Activated naive CD4-positive, alpha-beta T cell treated with anti-CD3 and anti-CD28 coated beads, Interleukin-2, amount 50 U/mL, for 24 hours (primary cell): ENCODE measurements around the gene CCDC110.

Source experiments
- H3K27ac Mint-ChIP-seq: one replicate; pipeline ENCODE4 v1.8.0; 2021; ENCODE audit warnings: mild to moderate bottlenecking, mixed read lengths
- H3K27me3 Mint-ChIP-seq: one replicate; pipeline ENCODE4 v1.8.0; 2021; ENCODE audit warnings: mixed read lengths
- H3K36me3 Mint-ChIP-seq: one replicate; pipeline ENCODE4 v1.8.0; 2021; ENCODE audit warnings: mixed read lengths
- H3K4me1 Mint-ChIP-seq: one replicate; pipeline ENCODE4 v1.8.0; 2021; ENCODE audit warnings: mixed read lengths
- H3K4me3 Mint-ChIP-seq: one replicate; pipeline ENCODE4 v1.8.0; 2021; ENCODE audit warnings: mild to moderate bottlenecking, mixed read lengths
- H3K9me3 Mint-ChIP-seq: one replicate; pipeline ENCODE4 v1.8.0; 2021; ENCODE audit warnings: mixed read lengths

The CCDC110 gene

DNA sequence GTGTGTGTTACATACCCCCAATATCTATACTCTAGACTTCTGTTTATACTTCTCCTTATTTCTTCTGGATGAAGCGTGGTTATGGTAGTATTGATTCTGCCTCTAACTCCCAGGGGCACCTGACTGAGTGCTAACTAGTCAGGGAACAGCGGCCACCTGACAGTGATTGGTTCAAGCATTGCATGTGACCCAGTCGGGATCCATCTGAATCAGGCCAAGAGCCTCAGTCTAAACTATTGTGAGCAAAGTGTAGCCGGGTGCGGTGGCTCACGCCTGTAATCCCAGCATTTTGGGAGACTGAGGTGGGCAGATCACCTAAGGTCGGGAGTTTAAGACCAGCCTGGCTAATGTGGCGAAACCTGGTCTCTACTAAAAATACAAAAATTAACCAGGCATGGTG is 10.0 kb downstream of the CCDC110 start:
- no peaks in the 10 kb centered on the region for H3K4me1 Mint-ChIP-seq
- H3K9me3 Mint-ChIP-seq = no peaks in the 10 kb centered on the region
- no peak overlapping the region for H3K27ac Mint-ChIP-seq
- no peaks in the 10 kb centered on the region for H3K36me3 Mint-ChIP-seq
- peaks cover 2% of the 10 kb centered on the region for H3K27me3 Mint-ChIP-seq
- no peak overlapping the region for H3K4me3 Mint-ChIP-seq

DNA sequence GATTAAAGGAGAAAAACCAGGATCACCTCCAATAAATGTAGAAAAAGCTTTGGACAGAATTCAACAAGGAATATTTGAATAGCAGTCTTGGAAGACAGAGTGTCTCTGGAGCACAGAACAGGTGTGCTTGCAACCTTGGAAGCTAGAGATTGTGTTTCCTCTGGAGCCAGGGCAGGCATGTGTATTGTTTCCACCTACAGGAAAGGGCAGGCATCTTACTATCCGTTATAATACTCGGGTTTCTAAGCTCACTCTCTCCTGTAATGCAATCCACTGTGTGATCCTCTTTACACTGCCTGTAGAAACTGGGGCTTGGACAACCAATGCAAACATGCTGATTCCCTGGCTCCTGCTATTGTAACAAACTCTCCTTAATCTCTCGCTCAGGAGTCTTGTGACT is 14.4 kb downstream of the CCDC110 start:
- Mint-ChIP-seq H3K4me3 (no peak overlapping the region), H3K36me3 (no peaks in the 10 kb centered on the region), H3K27me3 (peaks cover 2% of the 10 kb centered on the region), H3K27ac (no peak overlapping the region), H3K4me1 (no peaks in the 10 kb centered on the region), H3K9me3 (no peaks in the 10 kb centered on the region)

DNA sequence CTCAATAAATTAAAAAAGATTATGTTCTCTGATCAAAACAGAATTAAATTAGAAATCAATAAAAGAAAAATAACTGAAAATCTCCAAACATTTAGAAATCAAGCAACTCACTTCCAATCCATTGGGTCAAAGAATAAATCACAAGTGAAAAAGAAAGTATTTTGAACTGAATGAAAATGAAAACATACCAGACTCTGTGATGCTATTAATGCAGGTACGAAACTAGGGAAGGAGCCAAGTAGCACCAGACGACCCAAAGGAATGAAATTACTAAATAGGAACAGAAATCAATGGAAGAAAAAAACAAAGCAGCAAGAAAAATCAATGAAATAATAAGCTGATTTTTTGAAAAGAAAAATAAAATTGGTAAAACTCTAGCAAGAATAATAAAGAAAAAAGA is 15.4 kb downstream of the CCDC110 start:
- no peak overlapping the region for H3K4me3 Mint-ChIP-seq
- H3K4me1 Mint-ChIP-seq = no peaks in the 10 kb centered on the region
- no peaks in the 10 kb centered on the region for H3K9me3 Mint-ChIP-seq
- no peaks in the 10 kb centered on the region for H3K36me3 Mint-ChIP-seq
- peaks cover 2% of the 10 kb centered on the region for H3K27me3 Mint-ChIP-seq
- H3K27ac Mint-ChIP-seq = no peak overlapping the region

DNA sequence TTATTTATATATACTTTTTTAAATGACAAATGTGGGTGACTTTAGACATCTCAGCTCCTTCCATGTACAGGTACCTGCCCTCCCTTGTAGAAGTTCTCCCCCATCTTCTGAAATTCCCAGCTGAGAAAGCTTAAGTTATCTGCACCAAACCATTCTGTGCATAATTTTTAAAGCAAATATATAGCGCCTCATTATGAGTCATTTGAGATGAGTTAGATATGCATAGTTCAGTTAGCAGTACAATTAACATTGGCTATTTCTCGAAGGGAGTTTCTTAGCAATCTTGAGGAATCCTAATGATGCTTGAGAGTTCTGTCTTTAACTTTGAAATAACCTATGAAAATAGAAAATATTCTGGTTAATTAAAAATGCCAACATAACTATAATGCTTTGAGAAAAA is 26.3 kb downstream of the CCDC110 start:
- Mint-ChIP-seq H3K27me3 (peaks cover 4% of the 10 kb centered on the region), H3K36me3 (no peaks in the 10 kb centered on the region), H3K27ac (no peak overlapping the region), H3K4me1 (no peaks in the 10 kb centered on the region), H3K4me3 (no peak overlapping the region), H3K9me3 (no peaks in the 10 kb centered on the region)

DNA sequence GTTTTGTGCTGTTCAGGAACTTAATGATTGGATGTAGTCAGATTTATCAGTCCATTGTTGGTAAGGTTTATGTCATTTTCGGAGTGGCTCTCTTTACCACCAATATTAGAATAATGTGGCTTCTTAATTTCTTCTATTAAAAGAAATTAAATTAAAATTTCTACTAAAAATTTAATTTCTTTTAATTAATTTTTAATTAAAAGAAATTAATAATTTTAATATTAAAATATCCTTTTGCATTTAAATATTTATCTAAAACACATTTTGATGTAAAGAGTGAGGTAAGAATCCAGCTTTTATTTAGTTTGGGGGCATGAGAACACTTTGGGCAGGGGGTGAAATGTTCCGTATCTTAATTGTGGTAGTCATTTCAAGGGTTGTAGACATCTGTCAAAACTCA is 30.1 kb downstream of the CCDC110 start:
- Mint-ChIP-seq H3K27me3 (peaks cover 2% of the 10 kb centered on the region), H3K4me1 (no peaks in the 10 kb centered on the region), H3K27ac (no peak overlapping the region), H3K36me3 (no peaks in the 10 kb centered on the region), H3K4me3 (no peak overlapping the region), H3K9me3 (no peaks in the 10 kb centered on the region)

DNA sequence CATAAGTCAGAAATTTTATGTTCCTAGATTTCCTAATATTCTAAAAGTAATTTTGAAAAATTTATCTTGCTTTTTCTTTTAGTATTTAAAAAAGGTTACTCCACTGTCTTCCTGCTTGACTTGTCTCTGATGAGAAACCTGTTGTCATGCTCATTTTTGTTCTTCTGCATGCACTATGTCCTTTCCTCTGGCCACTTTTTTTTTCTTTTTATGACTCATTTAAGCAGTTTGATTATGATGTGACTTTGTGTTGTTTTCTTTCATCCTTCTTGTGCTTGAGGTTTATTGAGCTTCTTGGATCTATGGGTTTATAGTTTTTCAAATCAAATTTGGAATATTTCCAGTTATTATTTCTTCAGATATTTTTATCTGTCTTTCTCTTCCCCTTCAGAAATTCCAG is 33.7 kb downstream of the CCDC110 start:
- Mint-ChIP-seq H3K9me3 (no peaks in the 10 kb centered on the region), H3K36me3 (no peaks in the 10 kb centered on the region), H3K27me3 (peaks cover 1% of the 10 kb centered on the region), H3K27ac (no peak overlapping the region), H3K4me3 (no peak overlapping the region), H3K4me1 (no peaks in the 10 kb centered on the region)

DNA sequence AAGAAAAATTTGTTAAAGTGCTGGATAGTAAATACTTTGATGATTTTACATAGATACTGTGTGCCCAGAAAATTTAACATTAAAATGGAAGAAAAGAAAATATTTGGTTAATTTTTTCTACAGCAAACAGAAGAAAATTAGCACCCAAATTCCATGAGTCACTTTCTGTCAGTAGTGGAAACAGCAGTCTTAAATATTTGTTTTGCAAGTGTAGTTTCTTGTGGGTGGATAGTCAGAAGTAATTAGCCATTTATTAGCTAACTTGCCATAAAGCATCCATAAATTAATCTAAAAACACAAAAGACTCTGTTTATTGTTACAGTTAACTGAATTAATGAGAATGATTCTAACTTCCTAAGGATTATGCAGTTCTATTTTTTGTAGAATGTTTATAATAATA is 36.1 kb downstream of the CCDC110 start:
- Mint-ChIP-seq H3K9me3 (no peaks in the 10 kb centered on the region), H3K27me3 (peaks cover 3% of the 10 kb centered on the region), H3K27ac (no peak overlapping the region), H3K4me3 (no peak overlapping the region), H3K36me3 (no peaks in the 10 kb centered on the region), H3K4me1 (no peaks in the 10 kb centered on the region)

DNA sequence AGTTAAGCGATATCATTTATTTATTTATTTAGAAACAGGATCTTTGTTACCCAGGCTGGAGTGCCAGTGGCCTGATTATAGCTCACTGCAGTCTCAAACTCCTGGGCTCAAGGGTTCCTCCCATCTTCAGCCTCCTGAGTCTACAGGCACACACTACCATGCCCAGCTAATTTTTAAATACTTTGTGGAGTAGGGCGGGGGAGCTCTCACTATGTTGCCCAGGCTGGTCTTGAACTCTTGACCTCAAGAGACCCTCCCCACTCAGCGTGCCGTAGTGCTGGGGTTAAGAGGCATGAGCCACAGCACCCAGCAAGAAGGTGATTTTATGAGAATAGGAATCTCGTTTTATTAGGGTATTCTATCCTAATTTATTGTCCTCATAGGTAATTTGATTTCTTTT is 41.9 kb downstream of the CCDC110 start:
- Mint-ChIP-seq H3K4me3 (no peak overlapping the region), H3K36me3 (no peaks in the 10 kb centered on the region), H3K4me1 (peaks cover 12% of the 10 kb centered on the region), H3K27ac (no peak overlapping the region), H3K9me3 (no peaks in the 10 kb centered on the region), H3K27me3 (peaks cover 1% of the 10 kb centered on the region)

DNA sequence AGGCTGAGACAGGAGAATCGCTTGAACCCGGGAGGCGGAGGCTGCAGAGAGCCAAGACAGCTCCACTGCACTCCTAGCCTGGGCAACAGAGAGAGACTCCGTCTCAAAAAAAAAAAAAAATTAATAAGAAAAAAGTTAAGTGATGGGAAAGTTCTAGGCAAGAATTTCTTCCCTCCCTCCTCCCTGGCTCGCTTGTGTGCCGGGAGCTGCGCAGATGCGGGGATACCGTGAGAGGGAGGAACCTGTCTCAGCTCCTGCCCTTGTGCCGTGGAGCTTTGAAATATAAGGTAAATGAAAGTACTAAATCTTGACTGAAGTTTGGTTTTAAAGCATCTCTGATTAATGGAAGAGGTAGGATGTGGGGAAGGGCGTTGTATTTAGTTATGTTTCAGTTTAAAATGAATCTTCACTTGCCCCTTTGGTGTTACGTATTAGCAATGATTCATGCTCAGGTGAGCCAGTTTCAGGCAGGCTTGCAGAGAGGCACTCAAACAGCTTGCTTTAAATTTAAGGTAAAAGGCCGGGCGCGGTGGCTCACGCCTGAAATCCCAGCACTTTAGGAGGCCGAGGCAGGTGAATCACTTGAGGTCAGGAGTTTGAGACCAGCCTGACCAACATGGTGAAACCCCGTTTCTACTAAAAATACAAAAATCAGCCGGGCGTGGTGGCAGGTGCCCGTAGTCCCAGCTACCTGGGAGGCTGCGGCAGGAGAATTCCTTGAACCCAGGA is 44.4 kb downstream of the CCDC110 start:
- no peaks in the 10 kb centered on the region for H3K9me3 Mint-ChIP-seq

DNA sequence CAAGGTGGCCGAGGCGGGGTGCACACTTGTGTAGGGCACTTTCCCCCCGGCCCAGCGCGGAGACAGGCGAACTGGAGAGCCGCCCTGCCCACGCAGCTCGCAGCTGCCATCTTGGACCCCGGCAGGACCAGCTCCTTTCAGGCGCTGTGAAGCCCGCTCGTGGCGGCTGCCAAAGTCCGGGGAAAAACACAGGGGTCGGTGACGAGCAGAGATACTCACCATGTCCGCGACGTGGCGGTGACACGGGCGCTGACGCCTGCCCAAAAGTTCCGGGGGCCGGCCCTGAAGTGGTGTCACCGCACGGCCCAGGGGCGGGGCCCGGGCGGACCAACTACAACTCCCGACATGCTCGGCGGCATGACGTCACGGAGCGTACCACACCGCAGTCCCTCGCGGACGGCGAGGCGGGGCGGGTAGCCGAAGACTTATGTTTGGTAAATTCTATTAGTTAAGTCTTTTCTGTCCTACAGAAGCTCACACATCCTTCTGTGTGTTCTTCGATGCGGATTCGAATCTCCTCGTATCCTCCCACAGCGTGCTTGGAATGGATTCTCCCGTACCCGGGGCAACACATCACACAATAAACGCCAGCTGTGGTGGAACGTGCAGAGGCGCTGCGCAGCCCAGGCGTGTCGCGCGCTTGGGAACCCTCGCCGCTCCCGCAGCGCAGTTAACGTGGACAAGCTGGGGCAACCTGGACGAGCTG is 45.7 kb downstream of the CCDC110 start, which contains the start of gene UFSP2:
TSS of gene UFSP2 (minus strand) at position 318 of the 706 bp plus-strand sequence. CDS start at position 222, 96 bp downstream.
- Mint-ChIP-seq H3K4me1 (peaks cover 41% of the 10 kb centered on the region), H3K27me3 (no peaks in the 10 kb centered on the region), H3K27ac (peak within 1 kb of the TSS; percentile 99), H3K9me3 (no peaks in the 10 kb centered on the region), H3K4me3 (peak within 1 kb of the TSS; percentile 89), H3K36me3 (peaks cover 6% of the 10 kb centered on the region)

More for the DNA sequence above, 44.4 kb downstream of the CCDC110 start:
- Mint-ChIP-seq H3K36me3 (peaks cover 2% of the 10 kb centered on the region), H3K27ac (peak overlapping the region; percentile 46), H3K4me3 (no peak overlapping the region), H3K4me1 (peaks cover 30% of the 10 kb centered on the region), H3K27me3 (peaks cover 1% of the 10 kb centered on the region)

DNA sequence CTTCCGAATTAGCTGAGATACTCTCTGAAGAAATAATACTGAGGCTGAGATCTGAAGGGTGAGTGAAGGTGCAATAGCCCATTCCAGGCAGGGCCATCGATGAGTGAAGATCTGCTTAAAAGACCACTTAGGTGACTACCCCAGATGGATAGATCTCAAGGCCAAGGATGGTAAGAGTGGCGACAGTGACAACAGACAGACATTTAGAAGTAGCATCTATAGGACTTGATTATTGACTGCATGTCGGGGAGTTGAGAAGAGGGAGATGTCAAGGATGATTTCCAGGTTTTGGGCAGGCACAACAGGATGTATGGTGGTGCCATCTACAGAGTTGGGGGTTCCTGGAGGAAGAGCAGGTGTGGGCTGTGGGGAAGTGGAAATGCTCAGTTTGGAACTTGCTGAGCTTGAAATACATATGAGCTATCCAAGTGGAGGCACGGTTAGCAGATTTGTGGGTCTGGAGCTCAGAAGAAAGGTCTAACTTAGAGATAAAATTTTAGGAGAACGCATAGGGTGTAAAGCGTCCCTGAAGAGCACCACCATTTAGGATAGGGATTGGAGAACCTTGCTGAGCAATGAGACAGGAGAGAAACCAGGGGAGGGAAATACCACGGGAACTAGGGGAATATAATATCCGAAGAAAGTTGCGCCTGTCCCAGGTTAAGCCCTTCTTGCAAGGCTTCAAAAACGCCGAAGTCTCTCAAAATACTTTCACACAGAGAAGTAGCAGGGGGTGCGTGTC is 46.5 kb downstream of the CCDC110 start:
- Mint-ChIP-seq H3K27ac (peak overlapping the region; percentile 99), H3K27me3 (no peaks in the 10 kb centered on the region), H3K4me1 (peaks cover 41% of the 10 kb centered on the region), H3K4me3 (peak overlapping the region; percentile 89), H3K9me3 (no peaks in the 10 kb centered on the region), H3K36me3 (peaks cover 6% of the 10 kb centered on the region)

DNA sequence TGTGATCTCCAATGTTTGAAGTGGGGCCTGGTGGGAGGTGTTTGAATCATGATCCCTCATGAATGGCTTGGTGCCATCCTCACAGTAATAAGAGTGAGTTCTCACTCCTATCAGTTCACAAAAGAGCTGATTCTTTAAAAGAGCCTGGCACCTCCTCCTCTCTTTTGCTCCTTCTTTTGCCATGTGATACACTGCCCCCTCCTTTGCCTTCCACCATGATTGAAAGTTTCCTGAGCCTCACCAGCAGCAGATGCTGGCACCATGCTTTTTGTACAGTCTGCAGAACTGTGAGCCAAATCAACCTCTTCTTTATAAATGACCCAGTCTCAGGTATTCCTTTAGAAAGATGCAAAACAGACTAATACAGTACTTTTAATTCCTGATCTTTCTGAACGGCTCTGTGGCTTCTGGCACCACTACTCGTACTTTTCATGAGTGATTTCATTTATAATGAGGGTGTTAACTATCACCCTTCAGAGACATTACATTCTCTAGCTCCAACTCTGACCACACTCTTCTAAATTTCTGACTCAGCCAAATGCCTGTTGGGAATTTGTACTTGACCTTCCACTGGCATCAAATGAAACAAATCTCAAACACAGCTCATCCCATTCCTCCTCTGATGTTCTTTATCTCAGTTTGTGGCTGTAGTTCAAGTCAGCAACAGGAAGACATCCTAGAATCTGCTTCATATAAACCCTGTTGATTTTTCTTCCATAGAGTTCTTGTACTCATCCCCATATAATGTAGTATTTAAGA is 50.0 kb downstream of the CCDC110 start:
- H3K27me3 Mint-ChIP-seq = no peaks in the 10 kb centered on the region
- H3K9me3 Mint-ChIP-seq = no peaks in the 10 kb centered on the region
- peaks cover 41% of the 10 kb centered on the region for H3K4me1 Mint-ChIP-seq
- H3K4me3 Mint-ChIP-seq = no peak overlapping the region
- H3K36me3 Mint-ChIP-seq = peaks cover 12% of the 10 kb centered on the region
- no peak overlapping the region for H3K27ac Mint-ChIP-seq

DNA sequence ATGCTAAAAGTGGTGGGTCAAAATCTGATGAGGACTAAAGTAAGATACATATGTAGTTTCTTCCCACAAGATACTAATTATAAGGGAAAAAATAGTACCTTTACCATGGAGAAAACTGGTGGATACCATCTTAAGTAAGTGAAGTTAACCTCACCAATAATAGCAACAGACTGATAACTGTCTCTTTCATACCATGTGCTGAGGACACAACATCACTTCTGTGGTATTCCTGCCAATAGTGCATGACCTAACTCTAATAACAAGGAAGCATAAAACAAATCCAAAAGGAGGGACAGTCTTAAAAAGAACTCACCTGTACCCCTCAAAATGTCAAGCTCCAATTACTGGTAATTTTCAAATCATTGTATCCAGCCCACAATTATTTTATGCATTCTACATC is 54.6 kb downstream of the CCDC110 start:
- H3K27ac Mint-ChIP-seq = no peak overlapping the region
- no peaks in the 10 kb centered on the region for H3K27me3 Mint-ChIP-seq
- peaks cover 12% of the 10 kb centered on the region for H3K36me3 Mint-ChIP-seq
- H3K9me3 Mint-ChIP-seq = no peaks in the 10 kb centered on the region
- peaks cover 9% of the 10 kb centered on the region for H3K4me1 Mint-ChIP-seq
- H3K4me3 Mint-ChIP-seq = no peak overlapping the region

DNA sequence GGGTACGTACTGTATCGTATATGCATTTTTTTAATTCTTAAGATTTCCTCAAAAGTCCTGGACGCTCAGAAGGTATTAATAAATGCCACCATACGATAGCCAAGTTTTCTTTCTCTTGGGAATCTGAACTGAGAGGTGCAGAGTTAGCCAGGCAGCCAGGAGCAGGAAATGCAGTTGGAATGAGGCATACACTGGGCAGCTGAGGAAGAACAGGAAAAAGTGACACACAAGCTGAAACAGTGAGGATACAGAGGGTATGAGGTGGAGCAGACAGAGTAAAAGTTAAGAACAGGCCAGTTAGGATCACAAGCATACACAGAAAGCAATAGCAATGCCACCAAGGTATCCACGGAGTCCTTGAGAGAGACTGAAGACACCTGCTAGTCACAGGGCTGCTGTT is 59.1 kb downstream of the CCDC110 start:
- H3K27ac Mint-ChIP-seq = no peak overlapping the region
- H3K36me3 Mint-ChIP-seq = peaks cover 15% of the 10 kb centered on the region
- H3K9me3 Mint-ChIP-seq = no peaks in the 10 kb centered on the region
- H3K27me3 Mint-ChIP-seq = no peaks in the 10 kb centered on the region
- H3K4me1 Mint-ChIP-seq = no peaks in the 10 kb centered on the region
- H3K4me3 Mint-ChIP-seq = no peak overlapping the region

DNA sequence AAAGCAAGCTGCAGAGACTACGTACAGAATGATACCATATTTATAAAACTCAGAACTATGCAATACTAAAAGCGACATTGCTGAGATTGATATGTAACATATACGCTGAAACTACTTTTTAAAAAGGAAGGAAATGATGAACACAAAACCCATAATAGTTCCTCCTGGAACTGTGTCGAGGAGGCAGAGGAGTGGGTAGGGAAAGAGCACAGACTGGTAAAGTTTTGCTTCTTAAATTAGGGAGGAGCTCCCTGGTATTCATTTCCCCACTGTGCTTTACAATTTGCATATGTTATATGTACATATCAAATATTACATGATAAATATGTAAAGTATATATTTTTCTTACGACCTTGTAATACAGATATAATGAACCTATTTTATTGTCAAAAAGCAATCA is 59.7 kb downstream of the CCDC110 start:
- H3K9me3 Mint-ChIP-seq = no peaks in the 10 kb centered on the region
- H3K4me1 Mint-ChIP-seq = no peaks in the 10 kb centered on the region
- H3K4me3 Mint-ChIP-seq = no peak overlapping the region
- H3K27me3 Mint-ChIP-seq = no peaks in the 10 kb centered on the region
- no peak overlapping the region for H3K27ac Mint-ChIP-seq
- peaks cover 13% of the 10 kb centered on the region for H3K36me3 Mint-ChIP-seq
